Progenitor cell of endocrine pancreas (in vitro differentiated cells): Measurements from ENCODE around the gene SEC22A. TPM values are rescaled to one million over a fixed set of nuclear protein-coding genes. Genes with fewer than 3 reads are reported as not detected.
"Not testable (repeated sequence)": the region's sequence is repeated elsewhere in the genome, so short reads cannot be mapped to it uniquely, and the experiment has no call there.

Source experiments
- DNase-seq: peaks from one replicate; pipeline ENCODE4 v3.0.0; 2021; ENCODE audit warnings: low spot score; ENCODE audit not compliant: unreplicated experiment
- H3K27ac Mint-ChIP-seq: 2 replicates; pipeline ENCODE4 v1.8.0; 2021; ENCODE audit warnings: mild to moderate bottlenecking, moderate library complexity, mixed read lengths
- H3K27me3 Mint-ChIP-seq: 2 replicates; pipeline ENCODE4 v1.8.0; 2021; ENCODE audit warnings: mixed read lengths
- H3K36me3 Mint-ChIP-seq: 2 replicates; pipeline ENCODE4 v1.8.0; 2022; ENCODE audit warnings: mixed read lengths; ENCODE audit not compliant: insufficient read depth
- H3K4me1 Mint-ChIP-seq: 2 replicates; pipeline ENCODE4 v1.8.0; 2021; ENCODE audit warnings: low read depth, mixed read lengths
- H3K4me3 Mint-ChIP-seq: 2 replicates; pipeline ENCODE4 v1.8.0; 2021; ENCODE audit warnings: low read depth, mild to moderate bottlenecking, moderate library complexity, mixed read lengths
- H3K9me3 Mint-ChIP-seq: 2 replicates; pipeline ENCODE4 v1.8.0; 2021; ENCODE audit warnings: low read depth, mixed read lengths
- total RNA-seq: library from RNA; stranded (reverse); gene quantifications from 2 replicates; pipeline ENCODE4 v1.2.1, GENCODE V29; 2021
- TF ChIP-seq, protein P1 (sequence below): fragments of 200-600 bp; sonication (generic); IDR thresholded peaks from one replicate; pipeline ENCODE4 v1.5.0; 2021; ENCODE audit warnings: antibody characterized with exemption, mild to moderate bottlenecking; ENCODE audit not compliant: unreplicated experiment

The SEC22A gene
- total RNA-seq, 1 donor from 2014 or later, result 14.0 TPM

DNA sequence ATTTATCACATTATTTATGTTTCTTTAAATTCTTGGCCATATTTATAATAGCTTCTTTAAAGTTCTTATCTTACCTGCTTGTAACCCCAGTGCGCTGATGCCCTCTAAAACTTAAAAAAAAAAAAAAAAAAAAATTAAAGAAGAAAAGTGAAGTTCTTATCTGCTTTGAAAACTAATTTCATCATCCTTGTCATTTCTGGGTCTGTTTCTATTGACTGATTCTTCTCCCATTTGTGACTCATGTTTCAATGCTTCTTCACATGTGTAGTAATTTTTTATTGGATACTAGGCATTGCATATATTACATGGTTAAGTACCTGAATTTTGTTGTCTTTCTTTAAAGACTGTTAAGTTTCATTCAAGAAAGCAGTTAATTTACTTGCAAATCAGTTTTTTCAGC is 3.4 kb upstream of the SEC22A start:
- H3K9me3 Mint-ChIP-seq, result no peaks in the 10 kb centered on the region
- TF ChIP-seq, protein P1, sequence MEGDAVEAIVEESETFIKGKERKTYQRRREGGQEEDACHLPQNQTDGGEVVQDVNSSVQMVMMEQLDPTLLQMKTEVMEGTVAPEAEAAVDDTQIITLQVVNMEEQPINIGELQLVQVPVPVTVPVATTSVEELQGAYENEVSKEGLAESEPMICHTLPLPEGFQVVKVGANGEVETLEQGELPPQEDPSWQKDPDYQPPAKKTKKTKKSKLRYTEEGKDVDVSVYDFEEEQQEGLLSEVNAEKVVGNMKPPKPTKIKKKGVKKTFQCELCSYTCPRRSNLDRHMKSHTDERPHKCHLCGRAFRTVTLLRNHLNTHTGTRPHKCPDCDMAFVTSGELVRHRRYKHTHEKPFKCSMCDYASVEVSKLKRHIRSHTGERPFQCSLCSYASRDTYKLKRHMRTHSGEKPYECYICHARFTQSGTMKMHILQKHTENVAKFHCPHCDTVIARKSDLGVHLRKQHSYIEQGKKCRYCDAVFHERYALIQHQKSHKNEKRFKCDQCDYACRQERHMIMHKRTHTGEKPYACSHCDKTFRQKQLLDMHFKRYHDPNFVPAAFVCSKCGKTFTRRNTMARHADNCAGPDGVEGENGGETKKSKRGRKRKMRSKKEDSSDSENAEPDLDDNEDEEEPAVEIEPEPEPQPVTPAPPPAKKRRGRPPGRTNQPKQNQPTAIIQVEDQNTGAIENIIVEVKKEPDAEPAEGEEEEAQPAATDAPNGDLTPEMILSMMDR, result no peak
- no peaks in the 10 kb centered on the region for H3K36me3 Mint-ChIP-seq
- H3K4me3 Mint-ChIP-seq, result no peak overlapping the region
- H3K27ac Mint-ChIP-seq, result no peak overlapping the region
- peaks cover 11% of the 10 kb centered on the region for H3K4me1 Mint-ChIP-seq
- DNase-seq, result no peak
- no peaks in the 10 kb centered on the region for H3K27me3 Mint-ChIP-seq

DNA sequence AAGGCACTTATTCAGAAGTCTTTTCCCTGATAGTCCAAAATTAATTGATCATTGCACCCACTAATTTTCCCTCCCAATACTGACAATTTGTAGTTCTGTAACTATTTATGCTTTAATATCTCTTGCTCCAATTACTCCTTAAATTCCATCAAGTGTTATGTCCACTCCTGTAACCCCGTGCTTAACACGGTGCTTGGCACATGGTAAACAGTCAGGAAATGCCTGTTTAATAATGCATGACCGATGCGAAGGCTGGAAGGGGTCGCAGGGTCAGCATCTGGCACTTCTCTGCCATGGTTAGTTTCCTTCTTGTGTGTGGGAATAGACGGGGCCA is 553 bp upstream of the SEC22A start:
- Mint-ChIP-seq H3K27me3 (no peaks in the 10 kb centered on the region), H3K27ac (peak overlapping the region; percentile 94), H3K36me3 (no peaks in the 10 kb centered on the region), H3K4me3 (peak overlapping the region; percentile 77), H3K4me1 (peaks cover 7% of the 10 kb centered on the region), H3K9me3 (no peaks in the 10 kb centered on the region)
- TF ChIP-seq, protein P1, result no peak
- no peak for DNase-seq

DNA sequence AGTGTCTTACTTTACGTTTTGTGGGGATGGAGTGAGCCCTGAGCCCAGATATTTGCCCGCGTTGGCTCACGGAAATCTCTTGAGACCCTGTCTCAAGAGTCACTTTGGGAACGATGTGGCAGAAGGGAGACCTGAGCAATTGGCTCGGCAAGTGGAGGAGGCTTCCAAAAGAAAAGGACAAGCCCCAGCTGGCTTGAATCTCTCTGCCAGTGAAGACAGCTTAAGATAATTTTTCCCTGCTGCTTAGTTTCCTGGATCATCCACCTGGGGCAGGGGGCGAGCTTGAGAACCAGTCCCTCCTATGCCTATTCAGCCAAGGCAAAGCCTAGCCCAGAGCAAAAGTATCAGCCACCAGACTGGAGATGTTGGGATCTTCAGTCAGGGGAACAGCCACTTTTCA is 708 bp downstream of the SEC22A start:
- Mint-ChIP-seq H3K9me3 (no peaks in the 10 kb centered on the region), H3K27me3 (no peaks in the 10 kb centered on the region), H3K4me1 (peaks cover 7% of the 10 kb centered on the region), H3K27ac (peak overlapping the region; percentile 91), H3K36me3 (no peaks in the 10 kb centered on the region), H3K4me3 (peak overlapping the region; percentile 77)
- DNase-seq, result no peak
- TF ChIP-seq, protein P1, result no peak

DNA sequence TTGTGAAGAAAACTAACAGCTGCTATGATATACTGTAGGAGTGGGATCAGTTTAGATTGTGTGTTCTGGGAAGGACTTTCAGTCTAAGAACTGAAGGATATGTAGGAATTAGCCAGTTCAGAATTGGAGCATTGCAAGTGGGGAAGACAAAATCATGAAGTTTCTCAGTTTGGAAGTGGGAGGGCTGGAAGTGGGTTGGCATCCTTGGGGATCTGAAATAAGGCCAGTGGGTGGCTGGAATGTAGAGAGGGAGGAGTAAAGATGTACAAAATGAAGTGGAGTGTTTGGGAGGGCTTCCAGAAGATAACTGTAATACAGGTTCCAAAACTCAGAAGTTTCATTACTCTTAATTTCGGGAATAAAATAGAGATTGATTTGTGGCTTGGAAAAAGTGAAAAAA is 17.2 kb downstream of the SEC22A start:
- TF ChIP-seq, protein P1, result no peak
- H3K27me3 Mint-ChIP-seq, result no peaks in the 10 kb centered on the region
- H3K4me3 Mint-ChIP-seq, result no peak overlapping the region
- H3K36me3 Mint-ChIP-seq, result peaks cover 1% of the 10 kb centered on the region
- H3K9me3 Mint-ChIP-seq, result no peaks in the 10 kb centered on the region
- no peaks in the 10 kb centered on the region for H3K4me1 Mint-ChIP-seq
- H3K27ac Mint-ChIP-seq, result peak overlapping the region; percentile 47
- DNase-seq, result no peak

DNA sequence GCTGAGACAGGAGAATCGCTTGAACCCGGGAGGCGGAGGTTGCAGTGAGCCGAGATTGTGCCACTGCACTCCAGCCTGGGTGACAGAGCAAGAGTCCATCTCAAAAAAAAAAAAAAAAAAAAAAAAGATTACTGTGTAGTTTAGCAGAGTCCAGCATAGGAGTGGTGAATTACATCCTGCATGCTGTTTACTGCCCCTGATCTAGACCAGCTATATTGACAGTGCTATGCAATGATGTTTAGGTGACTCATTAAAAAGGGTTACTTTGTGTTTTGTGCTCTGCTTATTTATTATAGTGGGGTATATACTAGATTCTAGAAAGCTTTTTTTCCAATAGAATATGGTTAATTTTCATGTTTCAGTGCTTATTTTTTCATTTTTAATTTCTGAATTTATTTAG is 19.6 kb downstream of the SEC22A start:
- H3K36me3 Mint-ChIP-seq, H3K4me1 Mint-ChIP-seq, H3K9me3 Mint-ChIP-seq, H3K27me3 Mint-ChIP-seq, H3K27ac Mint-ChIP-seq, H3K4me3 Mint-ChIP-seq, DNase-seq: not testable (repeated sequence)

DNA sequence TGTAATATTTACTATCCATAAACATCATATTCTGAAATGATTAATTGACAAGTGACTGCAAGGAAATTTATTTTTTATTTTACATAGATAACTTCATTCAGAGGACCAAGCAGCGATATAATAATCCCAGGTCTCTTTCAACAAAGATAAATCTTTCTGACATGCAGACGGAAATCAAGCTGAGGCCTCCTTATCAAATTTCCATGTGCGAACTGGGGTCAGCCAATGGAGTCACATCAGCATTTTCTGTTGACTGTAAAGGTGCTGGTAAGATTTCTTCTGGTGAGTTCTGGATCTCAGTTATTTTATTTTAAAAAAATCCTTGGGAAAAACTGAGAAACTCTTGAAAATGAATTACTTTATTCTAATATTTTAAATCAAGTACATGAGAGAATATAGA is 23.3 kb downstream of the SEC22A start:
- H3K9me3 Mint-ChIP-seq, result peaks cover 20% of the 10 kb centered on the region
- TF ChIP-seq, protein P1, result no peak
- no peak overlapping the region for H3K27ac Mint-ChIP-seq
- H3K4me1 Mint-ChIP-seq, result no peaks in the 10 kb centered on the region
- H3K36me3 Mint-ChIP-seq, result peaks cover 33% of the 10 kb centered on the region
- no peak for DNase-seq
- no peaks in the 10 kb centered on the region for H3K27me3 Mint-ChIP-seq
- no peak overlapping the region for H3K4me3 Mint-ChIP-seq
